WTC11 (cell line): ENCODE measurements around the gene LINC00632. TPM values are rescaled to one million over a fixed set of nuclear protein-coding genes. Genes with fewer than 3 reads are reported as not detected.

Source experiments
- ATAC-seq: fragments of 200-7000 bp; cut with Tn5 transposase; 2 replicates; pipeline ENCODE4 v1.10.0; 2021; ENCODE audit warnings: mild to moderate bottlenecking, moderate library complexity
- CTCF ChIA-PET: fragments of 300-600 bp; sonication (Branson Sonifier 250); formaldehyde crosslinking; loops from one replicate; lab custom pipeline; 2021; ENCODE audit warnings: antibody characterized with exemption; lab: Charles Lee
- POLR2A ChIA-PET: fragments of 350-600 bp; sonication (Branson Sonifier 250); formaldehyde crosslinking; loops from one replicate; lab custom pipeline; 2021; ENCODE audit warnings: antibody characterized with exemption; lab: Charles Lee
- DNase-seq: peaks from one replicate; pipeline ENCODE4 v3.0.0; 2021; ENCODE audit warnings: low spot score
- H3K27ac Mint-ChIP-seq: 2 replicates; pipeline ENCODE4 v1.8.0; 2021; ENCODE audit warnings: mixed read lengths
- H3K27me3 Mint-ChIP-seq: 2 replicates; pipeline ENCODE4 v1.8.0; 2021; ENCODE audit warnings: low read depth, mild to moderate bottlenecking, moderate library complexity, mixed read lengths
- H3K36me3 Mint-ChIP-seq: 2 replicates; pipeline ENCODE4 v1.8.0; 2021; ENCODE audit warnings: mixed read lengths
- H3K4me1 Mint-ChIP-seq: 2 replicates; pipeline ENCODE4 v1.8.0; 2022; ENCODE audit warnings: mixed read lengths
- H3K4me3 Mint-ChIP-seq: 2 replicates; pipeline ENCODE4 v1.8.0; 2021; ENCODE audit warnings: mild to moderate bottlenecking, moderate library complexity, mixed read lengths
- H3K9me3 Mint-ChIP-seq: 2 replicates; pipeline ENCODE4 v1.8.0; 2021; ENCODE audit warnings: mixed read lengths
- CREM ChIP-seq: sonication (generic); formaldehyde crosslinking; IDR thresholded peaks from 2 replicates; pipeline ENCODE4 v1.8.1; 2022; ENCODE audit warnings: mild to moderate bottlenecking, missing genetic modification reagents, moderate library complexity
- ELF4 ChIP-seq: sonication (generic); formaldehyde crosslinking; IDR thresholded peaks from 2 replicates; pipeline ENCODE4 v1.8.1; 2022; ENCODE audit warnings: low read depth, mild to moderate bottlenecking, moderate library complexity, missing genetic modification reagents
- FOXJ3 ChIP-seq: sonication (generic); formaldehyde crosslinking; IDR thresholded peaks from 2 replicates; pipeline ENCODE4 v1.9.0; 2021; ENCODE audit warnings: missing genetic modification reagents, mild to moderate bottlenecking, borderline replicate concordance
- FOXP1 ChIP-seq: sonication (generic); formaldehyde crosslinking; IDR thresholded peaks from 2 replicates; pipeline ENCODE4 v1.8.0; 2022; ENCODE audit warnings: missing genetic modification reagents, mild to moderate bottlenecking, moderate library complexity, borderline replicate concordance
- IRF2 ChIP-seq: sonication (generic); formaldehyde crosslinking; IDR thresholded peaks from 2 replicates; pipeline ENCODE4 v1.8.0; 2022; ENCODE audit warnings: low read depth, missing genetic modification reagents, borderline replicate concordance
- MXD4 ChIP-seq: fragments of 250-450 bp; sonication (Bioruptor Pico); IDR thresholded peaks from 2 replicates; pipeline ENCODE4 v1.8.0; 2021; ENCODE audit warnings: mild to moderate bottlenecking, moderate library complexity, borderline replicate concordance
- RORB ChIP-seq: fragments of 250-450 bp; sonication (Bioruptor Pico); IDR thresholded peaks from 2 replicates; pipeline ENCODE4 v1.9.0; 2021; ENCODE audit warnings: mild to moderate bottlenecking
- TP53 ChIP-seq: sonication (generic); formaldehyde crosslinking; IDR thresholded peaks from 2 replicates; pipeline ENCODE4 v1.8.1; 2023; ENCODE audit warnings: mild to moderate bottlenecking, missing genetic modification reagents
- ZNF121 ChIP-seq: sonication (generic); formaldehyde crosslinking; IDR thresholded peaks from 2 replicates; pipeline ENCODE4 v1.8.0; 2023; ENCODE audit warnings: missing genetic modification reagents
- ZNF423 ChIP-seq: fragments of 250-450 bp; sonication (Bioruptor Pico); IDR thresholded peaks from 2 replicates; pipeline ENCODE4 v2.1.2; 2022; ENCODE audit warnings: mild to moderate bottlenecking, moderate library complexity
- total RNA-seq: library from RNA; stranded (reverse); gene quantifications from 3 replicates; pipeline ENCODE4 v1.2.3, GENCODE V29; 2021
- TF ChIP-seq, protein P1 (sequence below): fragments of 250-450 bp; sonication (Bioruptor Pico); IDR thresholded peaks from 2 replicates; pipeline ENCODE4 v1.8.0; 2021; ENCODE audit warnings: mild to moderate bottlenecking
- TF ChIP-seq, protein P2 (sequence below): fragments of 250-450 bp; sonication (Bioruptor Pico); conservative IDR thresholded peaks from 2 replicates; pipeline ENCODE4 v1.9.0; 2021; ENCODE audit warnings: mild to moderate bottlenecking
- TF ChIP-seq, protein P3 (sequence below): sonication (generic); formaldehyde crosslinking; IDR thresholded peaks from 2 replicates; pipeline ENCODE4 v1.8.1; 2023; ENCODE audit warnings: mild to moderate bottlenecking, moderate library complexity, missing genetic modification reagents
- TF ChIP-seq, protein P4 (sequence below): sonication (generic); formaldehyde crosslinking; conservative IDR thresholded peaks from 2 replicates; pipeline ENCODE4 v1.8.1; 2022; ENCODE audit warnings: mild to moderate bottlenecking, missing genetic modification reagents
- TF ChIP-seq, protein P5 (sequence below): sonication (generic); formaldehyde crosslinking; IDR thresholded peaks from 2 replicates; pipeline ENCODE4 v1.8.1; 2022; ENCODE audit warnings: low read depth, missing genetic modification reagents, borderline replicate concordance
- TF ChIP-seq, protein P6 (sequence below): sonication (generic); formaldehyde crosslinking; IDR thresholded peaks from 2 replicates; pipeline ENCODE4 v1.8.0; 2022; ENCODE audit warnings: mild to moderate bottlenecking, missing genetic modification reagents
- TF ChIP-seq, protein P7 (sequence below): sonication (generic); formaldehyde crosslinking; IDR thresholded peaks from 2 replicates; pipeline ENCODE4 v1.8.0; 2022; ENCODE audit warnings: missing genetic modification reagents
- TF ChIP-seq, protein P8 (sequence below): sonication (generic); formaldehyde crosslinking; IDR thresholded peaks from 2 replicates; pipeline ENCODE4 v1.8.1; 2022; ENCODE audit warnings: missing genetic modification reagents, borderline replicate concordance
- TF ChIP-seq, protein P9 (sequence below): fragments of 250-450 bp; sonication (Bioruptor Pico); IDR thresholded peaks from 2 replicates; pipeline ENCODE4 v1.9.0; 2021; ENCODE audit warnings: mild to moderate bottlenecking

LINC00632 gene
- total RNA-seq, 1 experiment from 2014 or later: 29.7 TPM

DNA sequence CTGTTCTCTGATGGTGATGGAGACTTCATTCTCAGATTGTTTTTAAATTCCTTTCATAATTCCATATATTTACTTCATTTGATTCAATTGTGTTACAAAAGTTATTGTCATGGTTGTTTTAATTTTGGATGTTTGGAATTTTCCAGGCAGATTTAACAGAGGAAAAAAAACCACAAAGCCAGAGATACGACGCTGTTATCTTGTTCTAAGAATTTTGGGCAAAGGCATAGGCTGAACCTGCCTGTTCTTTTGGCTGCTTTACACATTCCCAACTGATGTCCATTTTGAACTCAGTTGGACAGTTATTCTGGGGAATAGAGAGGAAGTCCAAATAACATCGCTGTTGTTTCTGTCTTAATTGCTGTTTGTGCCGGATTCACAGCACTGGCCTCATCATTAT is 65.7 kb downstream of the LINC00632 start:
- Mint-ChIP-seq H3K27ac (no peak overlapping the region), H3K36me3 (peaks cover 29% of the 10 kb centered on the region), H3K4me3 (no peak overlapping the region), H3K27me3 (no peaks in the 10 kb centered on the region; the same call in 1 of the 2 replicates), H3K4me1 (peaks cover 7% of the 10 kb centered on the region), H3K9me3 (0 out of 2 replicates have a peak, but pooled peaks cover 3% of the 10 kb centered on the region)
- ChIA-PET CTCF (no interaction called here), POLR2A (no interaction called here)
- no peak for DNase-seq
- no peak for ATAC-seq
- TF ChIP-seq RORB (no peak), FOXJ3 (CRISPR knock-in tag) (no peak), ZNF423 (CRISPR knock-in tag) (no peak), MXD4 (CRISPR knock-in tag) (no peak), ELF4 (CRISPR knock-in tag) (no peak), ZNF121 (CRISPR knock-in tag) (no peak), TP53 (CRISPR knock-in tag) (no peak), CREM (CRISPR knock-in tag) (no peak), FOXP1 (CRISPR knock-in tag) (no peak)
- TF ChIP-seq, protein P1, sequence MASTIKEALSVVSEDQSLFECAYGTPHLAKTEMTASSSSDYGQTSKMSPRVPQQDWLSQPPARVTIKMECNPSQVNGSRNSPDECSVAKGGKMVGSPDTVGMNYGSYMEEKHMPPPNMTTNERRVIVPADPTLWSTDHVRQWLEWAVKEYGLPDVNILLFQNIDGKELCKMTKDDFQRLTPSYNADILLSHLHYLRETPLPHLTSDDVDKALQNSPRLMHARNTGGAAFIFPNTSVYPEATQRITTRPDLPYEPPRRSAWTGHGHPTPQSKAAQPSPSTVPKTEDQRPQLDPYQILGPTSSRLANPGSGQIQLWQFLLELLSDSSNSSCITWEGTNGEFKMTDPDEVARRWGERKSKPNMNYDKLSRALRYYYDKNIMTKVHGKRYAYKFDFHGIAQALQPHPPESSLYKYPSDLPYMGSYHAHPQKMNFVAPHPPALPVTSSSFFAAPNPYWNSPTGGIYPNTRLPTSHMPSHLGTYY (CRISPR knock-in tag): no peak
- TF ChIP-seq, protein P2, sequence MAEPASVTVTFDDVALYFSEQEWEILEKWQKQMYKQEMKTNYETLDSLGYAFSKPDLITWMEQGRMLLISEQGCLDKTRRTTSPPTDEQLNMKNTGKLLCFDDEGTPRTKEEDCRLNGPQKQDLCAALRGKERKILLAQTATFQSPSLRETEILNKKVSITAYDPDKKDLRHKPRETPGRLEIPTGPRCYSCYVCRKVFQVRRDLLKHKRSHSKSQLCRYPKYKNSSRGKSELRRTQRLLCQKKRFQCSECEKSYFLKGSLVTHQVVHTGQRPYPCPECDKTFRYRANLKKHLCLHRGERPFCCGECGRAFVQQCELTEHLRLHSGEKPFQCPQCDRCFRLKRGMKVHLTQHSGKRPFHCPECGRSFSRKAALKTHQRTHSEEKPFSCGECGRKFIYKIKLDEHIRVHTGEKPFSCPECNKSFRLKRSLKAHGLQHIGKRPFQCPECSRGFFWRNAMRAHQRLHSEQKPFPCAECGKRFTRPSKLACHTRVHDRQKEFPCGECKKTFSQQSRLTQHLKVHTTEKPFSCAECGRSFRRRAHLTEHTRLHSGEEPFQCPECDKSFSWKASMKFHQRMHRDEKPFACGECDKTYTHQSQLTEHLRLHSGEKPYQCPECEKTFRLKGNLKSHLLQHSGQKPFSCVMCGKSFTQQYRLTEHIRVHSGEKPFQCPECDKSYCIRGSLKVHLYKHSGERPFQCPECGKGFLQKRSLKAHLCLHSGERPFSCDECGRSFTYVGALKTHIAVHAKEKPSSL (CRISPR knock-in tag): no peak
- TF ChIP-seq, protein P3, sequence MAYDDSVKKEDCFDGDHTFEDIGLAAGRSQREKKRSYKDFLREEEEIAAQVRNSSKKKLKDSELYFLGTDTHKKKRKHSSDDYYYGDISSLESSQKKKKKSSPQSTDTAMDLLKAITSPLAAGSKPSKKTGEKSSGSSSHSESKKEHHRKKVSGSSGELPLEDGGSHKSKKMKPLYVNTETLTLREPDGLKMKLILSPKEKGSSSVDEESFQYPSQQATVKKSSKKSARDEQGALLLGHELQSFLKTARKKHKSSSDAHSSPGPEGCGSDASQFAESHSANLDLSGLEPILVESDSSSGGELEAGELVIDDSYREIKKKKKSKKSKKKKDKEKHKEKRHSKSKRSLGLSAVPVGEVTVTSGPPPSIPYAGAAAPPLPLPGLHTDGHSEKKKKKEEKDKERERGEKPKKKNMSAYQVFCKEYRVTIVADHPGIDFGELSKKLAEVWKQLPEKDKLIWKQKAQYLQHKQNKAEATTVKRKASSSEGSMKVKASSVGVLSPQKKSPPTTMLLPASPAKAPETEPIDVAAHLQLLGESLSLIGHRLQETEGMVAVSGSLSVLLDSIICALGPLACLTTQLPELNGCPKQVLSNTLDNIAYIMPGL: no peak
- TF ChIP-seq, protein P4, sequence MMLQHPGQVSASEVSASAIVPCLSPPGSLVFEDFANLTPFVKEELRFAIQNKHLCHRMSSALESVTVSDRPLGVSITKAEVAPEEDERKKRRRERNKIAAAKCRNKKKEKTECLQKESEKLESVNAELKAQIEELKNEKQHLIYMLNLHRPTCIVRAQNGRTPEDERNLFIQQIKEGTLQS (CRISPR knock-in tag): no peak
- TF ChIP-seq, protein P5, sequence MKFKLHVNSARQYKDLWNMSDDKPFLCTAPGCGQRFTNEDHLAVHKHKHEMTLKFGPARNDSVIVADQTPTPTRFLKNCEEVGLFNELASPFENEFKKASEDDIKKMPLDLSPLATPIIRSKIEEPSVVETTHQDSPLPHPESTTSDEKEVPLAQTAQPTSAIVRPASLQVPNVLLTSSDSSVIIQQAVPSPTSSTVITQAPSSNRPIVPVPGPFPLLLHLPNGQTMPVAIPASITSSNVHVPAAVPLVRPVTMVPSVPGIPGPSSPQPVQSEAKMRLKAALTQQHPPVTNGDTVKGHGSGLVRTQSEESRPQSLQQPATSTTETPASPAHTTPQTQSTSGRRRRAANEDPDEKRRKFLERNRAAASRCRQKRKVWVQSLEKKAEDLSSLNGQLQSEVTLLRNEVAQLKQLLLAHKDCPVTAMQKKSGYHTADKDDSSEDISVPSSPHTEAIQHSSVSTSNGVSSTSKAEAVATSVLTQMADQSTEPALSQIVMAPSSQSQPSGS (CRISPR knock-in tag): no peak
- TF ChIP-seq, protein P6, sequence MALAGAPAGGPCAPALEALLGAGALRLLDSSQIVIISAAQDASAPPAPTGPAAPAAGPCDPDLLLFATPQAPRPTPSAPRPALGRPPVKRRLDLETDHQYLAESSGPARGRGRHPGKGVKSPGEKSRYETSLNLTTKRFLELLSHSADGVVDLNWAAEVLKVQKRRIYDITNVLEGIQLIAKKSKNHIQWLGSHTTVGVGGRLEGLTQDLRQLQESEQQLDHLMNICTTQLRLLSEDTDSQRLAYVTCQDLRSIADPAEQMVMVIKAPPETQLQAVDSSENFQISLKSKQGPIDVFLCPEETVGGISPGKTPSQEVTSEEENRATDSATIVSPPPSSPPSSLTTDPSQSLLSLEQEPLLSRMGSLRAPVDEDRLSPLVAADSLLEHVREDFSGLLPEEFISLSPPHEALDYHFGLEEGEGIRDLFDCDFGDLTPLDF: no peak

DNA sequence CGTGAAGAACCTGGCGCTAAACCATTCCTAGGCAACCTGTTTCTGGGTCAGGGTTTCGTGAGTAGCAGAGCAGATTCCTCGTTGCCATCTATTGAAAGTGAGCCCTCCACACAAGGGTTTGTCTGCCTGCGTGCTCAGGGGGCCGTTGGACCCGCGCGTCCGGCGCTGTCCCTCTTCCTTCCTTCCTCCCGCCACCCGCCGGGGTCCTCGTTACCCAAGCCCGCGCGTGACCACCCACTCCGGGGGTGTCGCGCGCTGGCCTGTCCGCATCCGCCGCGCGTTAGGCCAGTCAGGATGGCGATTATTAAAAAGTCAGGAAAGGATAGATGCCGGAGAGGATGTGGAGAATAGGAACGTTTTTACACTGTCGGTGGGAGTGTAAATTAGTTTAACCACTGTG is 66.8 kb downstream of the LINC00632 start:
- ChIA-PET CTCF (no interaction called here), POLR2A (no interaction called here)
- Mint-ChIP-seq H3K4me1 (peaks cover 7% of the 10 kb centered on the region), H3K36me3 (peaks cover 29% of the 10 kb centered on the region), H3K27ac (no peak overlapping the region), H3K9me3 (0 out of 2 replicates have a peak, but pooled peaks cover 3% of the 10 kb centered on the region), H3K27me3 (no peaks in the 10 kb centered on the region; the same call in 1 of the 2 replicates), H3K4me3 (no peak overlapping the region)
- DNase-seq (no peak), ATAC-seq (no peak)
- TF ChIP-seq, protein P7, sequence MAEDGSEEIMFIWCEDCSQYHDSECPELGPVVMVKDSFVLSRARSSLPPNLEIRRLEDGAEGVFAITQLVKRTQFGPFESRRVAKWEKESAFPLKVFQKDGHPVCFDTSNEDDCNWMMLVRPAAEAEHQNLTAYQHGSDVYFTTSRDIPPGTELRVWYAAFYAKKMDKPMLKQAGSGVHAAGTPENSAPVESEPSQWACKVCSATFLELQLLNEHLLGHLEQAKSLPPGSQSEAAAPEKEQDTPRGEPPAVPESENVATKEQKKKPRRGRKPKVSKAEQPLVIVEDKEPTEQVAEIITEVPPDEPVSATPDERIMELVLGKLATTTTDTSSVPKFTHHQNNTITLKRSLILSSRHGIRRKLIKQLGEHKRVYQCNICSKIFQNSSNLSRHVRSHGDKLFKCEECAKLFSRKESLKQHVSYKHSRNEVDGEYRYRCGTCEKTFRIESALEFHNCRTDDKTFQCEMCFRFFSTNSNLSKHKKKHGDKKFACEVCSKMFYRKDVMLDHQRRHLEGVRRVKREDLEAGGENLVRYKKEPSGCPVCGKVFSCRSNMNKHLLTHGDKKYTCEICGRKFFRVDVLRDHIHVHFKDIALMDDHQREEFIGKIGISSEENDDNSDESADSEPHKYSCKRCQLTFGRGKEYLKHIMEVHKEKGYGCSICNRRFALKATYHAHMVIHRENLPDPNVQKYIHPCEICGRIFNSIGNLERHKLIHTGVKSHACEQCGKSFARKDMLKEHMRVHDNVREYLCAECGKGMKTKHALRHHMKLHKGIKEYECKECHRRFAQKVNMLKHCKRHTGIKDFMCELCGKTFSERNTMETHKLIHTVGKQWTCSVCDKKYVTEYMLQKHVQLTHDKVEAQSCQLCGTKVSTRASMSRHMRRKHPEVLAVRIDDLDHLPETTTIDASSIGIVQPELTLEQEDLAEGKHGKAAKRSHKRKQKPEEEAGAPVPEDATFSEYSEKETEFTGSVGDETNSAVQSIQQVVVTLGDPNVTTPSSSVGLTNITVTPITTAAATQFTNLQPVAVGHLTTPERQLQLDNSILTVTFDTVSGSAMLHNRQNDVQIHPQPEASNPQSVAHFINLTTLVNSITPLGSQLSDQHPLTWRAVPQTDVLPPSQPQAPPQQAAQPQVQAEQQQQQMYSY: no peak
- TF ChIP-seq, protein P8, sequence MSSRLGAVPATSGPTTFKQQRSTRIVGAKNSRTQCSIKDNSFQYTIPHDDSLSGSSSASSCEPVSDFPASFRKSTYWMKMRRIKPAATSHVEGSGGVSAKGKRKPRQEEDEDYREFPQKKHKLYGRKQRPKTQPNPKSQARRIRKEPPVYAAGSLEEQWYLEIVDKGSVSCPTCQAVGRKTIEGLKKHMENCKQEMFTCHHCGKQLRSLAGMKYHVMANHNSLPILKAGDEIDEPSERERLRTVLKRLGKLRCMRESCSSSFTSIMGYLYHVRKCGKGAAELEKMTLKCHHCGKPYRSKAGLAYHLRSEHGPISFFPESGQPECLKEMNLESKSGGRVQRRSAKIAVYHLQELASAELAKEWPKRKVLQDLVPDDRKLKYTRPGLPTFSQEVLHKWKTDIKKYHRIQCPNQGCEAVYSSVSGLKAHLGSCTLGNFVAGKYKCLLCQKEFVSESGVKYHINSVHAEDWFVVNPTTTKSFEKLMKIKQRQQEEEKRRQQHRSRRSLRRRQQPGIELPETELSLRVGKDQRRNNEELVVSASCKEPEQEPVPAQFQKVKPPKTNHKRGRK (CRISPR knock-in tag): no peak
- no peak for TF ChIP-seq IRF2
- TF ChIP-seq, protein P6: no peak
- no peak for TF ChIP-seq CREM (CRISPR knock-in tag)
- TF ChIP-seq, protein P9, sequence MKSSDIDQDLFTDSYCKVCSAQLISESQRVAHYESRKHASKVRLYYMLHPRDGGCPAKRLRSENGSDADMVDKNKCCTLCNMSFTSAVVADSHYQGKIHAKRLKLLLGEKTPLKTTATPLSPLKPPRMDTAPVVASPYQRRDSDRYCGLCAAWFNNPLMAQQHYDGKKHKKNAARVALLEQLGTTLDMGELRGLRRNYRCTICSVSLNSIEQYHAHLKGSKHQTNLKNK (CRISPR knock-in tag): no peak
